NCI-H187 (cell line): ENCODE measurements around the gene TSPAN18.

Source experiments
- DNase-seq, 2 experiments: peaks; one replicate each; lab custom pipeline; 2025; lab: John Stamatoyannopoulos, UW

TSPAN18 gene

GRCh38 chr11:44711113-44711786 lies 15.5 kb upstream of the TSPAN18 start:
- no peak for DNase-seq

- DNase-seq = no peak
These were observed 14.8 kb upstream of the TSPAN18 start for GRCh38 chr11:44711787-44712608.

DNA sequence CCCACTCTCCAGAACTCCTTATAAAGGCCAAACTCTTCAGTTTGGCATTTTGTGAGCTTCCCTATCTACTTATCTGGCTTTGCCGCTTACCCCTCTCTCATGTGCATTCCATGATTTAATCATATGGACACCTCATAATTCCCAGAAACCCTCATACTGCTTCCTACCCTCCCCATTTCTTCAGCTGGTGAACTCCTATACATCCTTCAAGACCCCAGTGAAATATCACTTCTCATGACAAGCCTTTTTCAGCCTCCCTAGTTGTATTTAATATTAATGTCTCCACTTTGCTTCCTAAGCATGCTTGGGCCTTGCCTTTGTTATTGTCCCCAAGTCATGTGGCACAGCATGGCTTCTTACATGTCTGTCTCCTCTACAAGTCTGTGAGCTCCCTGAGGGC lies 13.7 kb upstream of the TSPAN18 start:
- no peak for DNase-seq

DNA sequence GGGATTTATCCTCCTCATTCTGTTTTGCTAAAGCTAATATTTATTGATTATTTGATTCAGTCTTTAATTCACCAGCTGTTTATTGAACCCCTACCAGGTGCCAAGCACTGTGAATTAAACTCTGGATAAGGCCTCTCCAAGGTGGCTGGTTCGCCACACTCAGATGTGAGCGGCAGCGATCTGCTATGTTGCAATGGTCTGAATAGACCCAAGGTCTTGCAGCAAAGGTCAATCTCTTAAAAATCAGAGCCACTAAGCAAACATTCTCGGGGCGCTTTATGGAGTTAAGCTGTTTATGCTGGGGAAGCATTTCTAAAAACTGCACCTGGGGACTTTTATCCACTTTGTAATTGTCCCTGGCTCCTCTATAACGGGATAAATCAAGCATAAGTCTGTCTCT lies 10.5 kb upstream of the TSPAN18 start:
- DNase-seq = no peak

DNA sequence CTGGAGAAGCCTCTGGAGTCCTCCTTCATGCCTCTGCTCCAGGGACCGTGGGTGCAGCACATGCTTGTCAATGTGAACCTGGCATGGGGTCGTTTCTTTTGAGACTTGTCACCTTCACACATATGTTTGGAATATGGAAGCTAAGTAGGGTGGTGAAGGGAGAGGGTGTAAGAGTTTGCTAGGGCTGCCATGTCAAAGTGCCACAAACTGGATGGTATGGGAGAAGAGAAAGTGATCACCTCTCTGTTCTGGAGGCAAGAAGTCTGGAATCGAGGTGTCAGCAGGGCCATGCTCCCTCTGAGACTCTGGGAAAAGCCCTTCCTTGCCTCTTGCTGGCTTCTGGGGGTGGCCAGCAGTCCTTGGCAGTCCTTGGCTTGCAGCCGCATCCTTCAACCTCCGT lies 8.7 kb upstream of the TSPAN18 start:
- DNase-seq = no peak

GRCh38 chr11:44718612-44719390 lies 8.0 kb upstream of the TSPAN18 start:
- DNase-seq = no peak

DNA sequence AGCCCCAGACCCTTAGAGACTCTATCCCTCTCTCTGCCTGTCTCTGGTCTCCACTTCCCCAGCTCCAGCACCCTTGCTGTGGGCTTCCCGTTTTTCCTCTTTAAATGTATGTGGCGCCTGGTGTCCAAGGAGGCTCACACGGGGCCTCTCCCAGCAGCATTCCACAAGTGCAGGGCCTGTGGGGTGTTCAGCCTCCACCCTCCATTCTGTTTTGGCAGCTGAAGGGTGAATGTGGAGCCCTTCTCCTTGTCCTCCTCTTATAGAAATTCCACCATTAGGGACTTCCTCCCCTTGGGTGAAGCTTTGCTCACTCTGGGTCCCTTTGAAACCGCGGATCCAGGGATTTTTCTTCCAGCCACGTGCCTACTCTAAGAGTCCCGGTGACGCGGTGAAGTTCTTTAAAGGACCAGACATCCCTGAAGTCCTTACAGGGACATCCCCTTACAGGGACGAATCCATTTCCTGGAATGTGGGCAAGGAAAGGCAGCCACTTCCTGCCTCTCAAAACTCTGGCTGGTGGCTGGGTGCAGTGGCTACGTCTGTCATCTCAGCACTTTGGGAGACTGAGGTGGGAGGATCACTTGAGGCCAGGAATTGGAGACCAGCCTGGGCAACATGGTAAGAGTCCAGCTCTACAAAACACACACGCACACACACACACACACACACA lies 1.6 kb upstream of the TSPAN18 start:
- DNase-seq = no peak

DNA sequence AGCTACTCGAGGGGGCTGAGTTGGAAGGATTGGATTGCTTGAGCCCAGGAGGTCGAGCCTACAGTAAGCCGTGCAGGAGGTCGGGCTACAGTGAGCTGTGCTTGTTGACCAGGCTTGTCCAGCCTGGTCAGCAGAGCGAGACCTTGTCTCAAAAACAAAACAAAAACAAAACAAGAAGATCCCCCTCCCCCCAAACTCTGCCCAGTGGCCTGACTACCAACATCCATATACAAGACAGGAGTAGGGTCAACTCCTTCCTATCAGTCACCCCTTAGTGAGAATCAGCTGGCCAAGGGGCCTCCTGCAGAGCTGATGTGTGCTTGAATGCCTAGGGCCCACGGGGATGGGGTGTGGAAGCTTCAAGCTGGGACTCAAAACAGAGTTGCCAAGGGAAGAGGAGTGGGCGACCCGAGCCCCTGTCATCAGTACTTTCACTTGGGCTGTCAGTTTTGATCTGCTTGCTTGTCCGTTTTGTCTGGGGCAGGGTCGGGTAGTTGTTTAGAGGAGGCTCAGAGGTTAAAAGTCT lies 942 bp upstream of the TSPAN18 start:
- DNase-seq = no peak

GRCh38 chr11:44727114-44727372 lies 281 bp downstream of the TSPAN18 start:
- no peak for DNase-seq

GRCh38 chr11:44727373-44728287 lies 868 bp downstream of the TSPAN18 start:
- DNase-seq = peak in 1 of 2 experiments; percentile 7

- no peak for DNase-seq
These were observed 1.7 kb downstream of the TSPAN18 start for GRCh38 chr11:44728491-44728910.

- DNase-seq = no peak
These were observed 2.3 kb downstream of the TSPAN18 start for GRCh38 chr11:44729063-44729462.

GRCh38 chr11:44729713-44730112 lies 3.0 kb downstream of the TSPAN18 start:
- no peak for DNase-seq

- DNase-seq = no peak
These were observed 4.0 kb downstream of the TSPAN18 start for GRCh38 chr11:44730775-44731174.

DNA sequence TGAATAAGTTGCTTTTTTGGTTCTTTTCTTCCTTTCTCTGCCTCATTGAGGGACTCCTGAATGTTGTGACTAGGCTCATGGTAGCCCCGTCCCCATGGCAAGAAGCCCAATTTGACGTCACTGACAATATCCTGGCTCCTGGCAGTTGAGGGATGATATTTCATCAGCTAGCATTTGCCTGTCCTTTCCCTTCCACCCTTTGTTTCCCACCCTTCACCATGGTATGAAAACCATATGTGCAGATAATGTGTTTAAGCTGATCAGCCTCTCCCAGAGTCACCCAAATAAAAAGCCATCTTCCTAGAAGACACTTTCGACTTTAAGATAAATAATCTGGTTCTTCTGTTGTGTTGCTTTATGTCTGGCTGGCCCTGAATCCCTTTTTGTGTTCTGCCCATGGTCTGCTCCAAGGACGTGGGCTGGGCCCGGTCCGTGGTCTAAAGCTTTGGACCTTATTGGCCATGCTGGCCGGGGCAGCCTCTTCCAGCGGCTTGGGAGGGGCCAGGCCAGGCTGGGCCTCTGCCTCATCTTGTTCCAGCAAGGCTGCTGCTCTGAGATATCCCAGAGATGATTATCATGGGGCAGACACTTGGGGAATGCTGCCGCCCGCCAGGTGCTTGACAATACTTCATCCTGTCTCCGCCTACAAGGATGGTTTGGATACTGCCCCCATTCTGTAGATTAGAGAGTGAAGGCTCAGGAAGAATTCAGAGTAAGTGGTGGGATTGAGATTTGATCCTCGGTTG lies 5.1 kb downstream of the TSPAN18 start:
- DNase-seq = no peak

DNA sequence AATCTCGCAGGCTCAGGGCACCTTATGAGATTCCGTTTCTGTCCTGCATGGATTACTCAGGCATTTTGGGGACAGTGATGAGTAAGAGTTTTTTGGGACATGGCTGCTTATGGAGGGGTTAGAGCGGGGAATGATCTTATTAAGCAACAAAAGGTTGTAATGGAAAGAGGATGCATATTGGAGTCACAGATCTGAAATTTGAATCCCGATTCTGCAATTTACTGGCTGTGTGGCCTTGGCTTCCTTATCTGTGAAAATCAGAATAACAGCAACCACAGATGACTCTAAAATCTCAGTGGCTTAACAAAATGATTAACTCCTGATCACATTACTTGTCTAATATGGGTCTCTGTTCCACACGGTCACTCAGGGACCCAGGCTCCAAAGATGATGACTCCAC lies 5.8 kb downstream of the TSPAN18 start:
- no peak for DNase-seq

DNA sequence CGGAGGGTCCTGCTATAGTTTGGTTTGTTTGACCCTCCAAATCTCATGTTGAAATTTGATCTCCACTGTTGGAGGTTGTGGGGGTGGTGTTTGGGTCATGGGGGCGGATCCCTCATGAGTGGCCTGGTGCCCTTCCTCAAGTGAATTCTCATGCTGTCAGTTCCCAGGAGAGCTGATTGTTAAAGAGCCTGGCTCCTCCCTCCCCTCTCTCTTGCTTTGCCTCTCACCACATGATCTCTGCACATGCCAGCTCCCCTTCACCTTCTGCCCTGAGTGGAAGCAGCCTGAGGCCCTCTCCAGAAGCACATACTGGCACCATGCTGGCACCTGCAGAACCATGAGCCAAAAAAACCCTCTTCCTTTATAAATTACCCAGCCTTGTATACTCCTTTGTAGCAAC lies 7.1 kb downstream of the TSPAN18 start:
- no peak for DNase-seq

GRCh38 chr11:44734843-44735381 lies 8.2 kb downstream of the TSPAN18 start:
- no peak for DNase-seq

GRCh38 chr11:44736791-44737190 lies 10.0 kb downstream of the TSPAN18 start:
- no peak for DNase-seq
